Measurements from ENCODE around the gene DARS2. TPM values are rescaled to one million over a fixed set of nuclear protein-coding genes. Genes with fewer than 3 reads are reported as not detected.

The DARS2 gene
- total RNA-seq, 1 experiment from 2014 or later: 39.3 TPM

DNA sequence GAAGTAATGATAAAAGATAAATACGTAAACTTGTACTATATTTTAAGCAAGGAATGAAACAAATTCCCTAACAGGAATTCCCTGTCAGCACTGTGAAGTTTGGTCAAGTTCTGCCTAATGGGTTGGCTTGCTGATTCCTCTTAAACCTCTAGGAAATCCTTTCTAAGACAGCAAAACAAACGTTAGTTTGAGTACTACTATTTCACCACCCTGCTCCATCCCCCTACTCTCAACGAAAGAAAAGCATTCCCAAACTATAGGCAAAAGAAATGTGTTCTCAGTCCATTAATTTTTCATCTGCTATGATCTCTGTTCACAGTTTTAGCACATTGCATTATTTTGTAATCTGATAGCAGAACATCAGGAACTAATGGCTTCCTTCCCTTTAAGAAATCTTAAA is 76.5 kb downstream of the DARS2 start:
- no peaks in the 10 kb centered on the region for H3K27me3 ChIP-seq (ENCODE audit: low read length)
- no peaks in the 10 kb centered on the region for H3K9me3 ChIP-seq (ENCODE audit: low read length)
- H3K4me3 ChIP-seq (ENCODE audit: low read length): no peak overlapping the region
- no peak overlapping the region for H3K4me2 ChIP-seq (ENCODE audit: low read depth, low read length, poor library complexity, severe bottlenecking)
- H3K79me2 ChIP-seq (ENCODE audit: low read length): no peaks in the 10 kb centered on the region
- H3K9me2 ChIP-seq (replicated peaks; ENCODE audit: insufficient read depth, low read length): no peaks in the 10 kb centered on the region
- no peaks in the 10 kb centered on the region for H3K36me3 ChIP-seq (ENCODE audit: insufficient read depth, low read length)
- H3K4me1 ChIP-seq (ENCODE audit: low read length): peaks cover 19% of the 10 kb centered on the region
- no peak overlapping the region for H2AFZ ChIP-seq (ENCODE audit: low read length)
- no peaks in the 10 kb centered on the region; the same call in 1 of the 2 replicates for H4K20me1 ChIP-seq (ENCODE audit: insufficient read depth, low read depth, low read length)
- H3K9ac ChIP-seq (ENCODE audit: low read length): no peak overlapping the region
- no peak for DNase-seq
- no peak overlapping the region for H3K27ac ChIP-seq (ENCODE audit: low read length)

DNA sequence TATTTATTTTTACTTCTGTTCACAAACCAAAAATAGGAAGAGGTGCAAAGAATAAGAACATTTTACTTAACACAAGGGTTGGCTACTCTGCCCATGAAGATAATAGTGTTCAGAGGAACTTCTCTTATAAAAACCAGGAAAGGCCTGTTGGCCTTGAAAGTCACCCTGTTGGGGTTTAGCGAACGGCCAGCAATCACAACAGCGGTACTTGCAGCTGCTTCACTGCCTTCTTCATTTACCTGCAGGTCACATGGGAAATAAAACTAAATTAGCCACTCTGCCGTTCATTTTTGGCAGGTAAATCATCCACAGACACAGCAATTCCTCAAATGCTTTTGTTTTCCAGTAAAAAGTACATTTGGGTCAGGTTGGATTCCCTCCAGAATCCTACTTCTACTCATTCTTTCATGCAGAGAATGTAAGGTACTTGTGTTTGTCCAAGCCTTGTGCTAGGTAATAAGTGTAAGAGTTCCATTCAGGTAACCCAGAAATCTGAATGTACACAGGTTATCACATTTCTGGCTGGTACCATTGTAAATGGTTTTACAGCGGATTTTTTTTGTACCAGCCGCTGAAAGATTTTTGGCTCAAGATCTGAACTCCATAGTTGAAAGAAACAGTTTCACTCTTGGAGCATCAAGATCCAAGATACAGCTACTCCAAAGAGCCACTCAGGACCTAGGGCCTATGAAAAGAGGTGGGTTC is 79.5 kb downstream of the DARS2 start:
- no peak overlapping the region for H3K27ac ChIP-seq (ENCODE audit: low read length)
- no peak overlapping the region for H3K4me2 ChIP-seq (ENCODE audit: low read depth, low read length, poor library complexity, severe bottlenecking)
- no peaks in the 10 kb centered on the region; the same call in 1 of the 2 replicates for H4K20me1 ChIP-seq (ENCODE audit: insufficient read depth, low read depth, low read length)
- H3K9me3 ChIP-seq (ENCODE audit: low read length): no peaks in the 10 kb centered on the region
- peaks cover 6% of the 10 kb centered on the region for H3K4me1 ChIP-seq (ENCODE audit: low read length)
- no peaks in the 10 kb centered on the region for H3K36me3 ChIP-seq (ENCODE audit: insufficient read depth, low read length)
- no peaks in the 10 kb centered on the region for H3K9me2 ChIP-seq (replicated peaks; ENCODE audit: insufficient read depth, low read length)
- H2AFZ ChIP-seq (ENCODE audit: low read length): no peak overlapping the region
- H3K4me3 ChIP-seq (ENCODE audit: low read length): no peak overlapping the region
- no peak for DNase-seq
- no peaks in the 10 kb centered on the region for H3K79me2 ChIP-seq (ENCODE audit: low read length)
- no peaks in the 10 kb centered on the region for H3K27me3 ChIP-seq (ENCODE audit: low read length)
- H3K9ac ChIP-seq (ENCODE audit: low read length): no peak overlapping the region

Small RNA genes lying within 50 kb of the gene (small RNA-seq; reads per million reads assigned to genes)
- not detected for gene RF00019

Other genes with a start within 250 kb of the DARS2 start
- not detected in 2 replicates for gene SLC9C2, start 221.6 kb upstream of the DARS2 start, total RNA-seq (2014; rRNA removed; shearing (Covaris generic); ENCODE audit: low replicate concordance)
- not detected in 2 replicates for gene TEX50, start 189.3 kb upstream of the DARS2 start, total RNA-seq (2014; rRNA removed; shearing (Covaris generic); ENCODE audit: low replicate concordance)
- not detected in 2 replicates for gene ANKRD45, start 154.8 kb upstream of the DARS2 start, total RNA-seq (2014; rRNA removed; shearing (Covaris generic); ENCODE audit: low replicate concordance)
- gene KLHL20, start 109.7 kb upstream of the DARS2 start, total RNA-seq (2014; rRNA removed; shearing (Covaris generic); ENCODE audit: low replicate concordance): 17.0 and 28.4 TPM in 2 replicates
- 15.5 and 29.3 TPM in 2 replicates for gene CENPL, start 210 bp downstream of the DARS2 start, total RNA-seq (2014; rRNA removed; shearing (Covaris generic); ENCODE audit: low replicate concordance)
- gene GAS5, start 43.3 kb downstream of the DARS2 start, total RNA-seq (2014; rRNA removed; shearing (Covaris generic); ENCODE audit: low replicate concordance): 636 and 838 TPM in 2 replicates
- gene ZBTB37, start 43.7 kb downstream of the DARS2 start, total RNA-seq (2014; rRNA removed; shearing (Covaris generic); ENCODE audit: low replicate concordance): 9.7 and 15.8 TPM in 2 replicates
- 0.26 TPM in 1 of 2 replicates, not detected in the other for gene SERPINC1, start 92.7 kb downstream of the DARS2 start, total RNA-seq (2014; rRNA removed; shearing (Covaris generic); ENCODE audit: low replicate concordance)
- gene RC3H1, start 197.7 kb downstream of the DARS2 start, total RNA-seq (2014; rRNA removed; shearing (Covaris generic); ENCODE audit: low replicate concordance): 13.2 and 52.9 TPM in 2 replicates

Data from Karpas-422 (cell line).